ENCODE results near the gene LAPTM5. TPM values are rescaled to one million over a fixed set of nuclear protein-coding genes. Genes with fewer than 3 reads are reported as not detected.

Gene LAPTM5
- total RNA-seq, 2 donors from 2014 or later, result 563 to 601 TPM

DNA sequence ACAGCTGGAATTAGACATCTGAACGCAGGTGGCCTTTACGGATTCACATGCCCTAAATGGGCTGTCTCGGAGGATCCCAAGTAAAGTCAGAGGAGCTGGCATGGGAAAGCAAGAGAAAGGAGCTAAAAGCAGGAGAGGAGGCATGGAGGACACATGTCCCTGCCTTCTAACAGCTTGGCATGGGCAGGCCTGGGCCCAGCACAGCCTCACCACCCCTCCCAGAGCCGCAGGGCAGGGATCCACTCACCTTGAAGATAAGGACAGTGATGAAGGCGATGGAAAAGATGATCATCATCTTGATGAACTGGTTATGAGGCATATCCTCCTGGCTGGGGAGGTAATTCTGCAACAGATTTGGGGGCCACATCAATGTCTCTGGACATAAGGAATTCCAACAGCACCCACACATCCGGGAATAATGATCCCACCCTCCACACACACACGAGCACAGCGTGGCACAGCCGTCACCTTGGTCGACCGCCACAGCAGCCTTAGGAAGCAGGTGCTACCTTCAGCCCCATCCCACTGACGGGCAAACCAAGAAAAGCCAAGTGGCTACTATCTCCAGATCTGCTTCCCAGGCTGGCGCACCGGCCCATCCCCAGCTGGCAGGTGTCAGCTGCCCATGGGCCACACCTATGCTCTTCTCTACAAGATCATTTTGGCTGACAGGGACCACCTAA is 20.1 kb downstream of the LAPTM5 start:
- Mint-ChIP-seq H3K27ac (peak overlapping the region; percentile 83), H3K4me3 (peak overlapping the region; percentile 12), H3K36me3 (ENCODE audit: low read depth) (peaks cover 21% of the 10 kb centered on the region), H3K27me3 (no peaks in the 10 kb centered on the region), H3K4me1 (peaks cover 45% of the 10 kb centered on the region)
- no peaks in the 10 kb centered on the region for H3K9me3 ChIP-seq (ENCODE audit: control insufficient read depth, low read length, poor library complexity, severe bottlenecking)
- DNase-seq (no peak), ATAC-seq (no peak)

- no peaks in the 10 kb centered on the region for H3K9me3 ChIP-seq (ENCODE audit: control insufficient read depth, low read length, poor library complexity, severe bottlenecking)
- DNase-seq, result no peak
- Mint-ChIP-seq H3K4me1 (peaks cover 36% of the 10 kb centered on the region), H3K4me3 (no peak overlapping the region), H3K27me3 (no peaks in the 10 kb centered on the region), H3K27ac (peak overlapping the region; percentile 83), H3K36me3 (ENCODE audit: low read depth) (peaks cover 12% of the 10 kb centered on the region)
- ATAC-seq, result no peak
Observed at GRCh38 chr1:30735668-30736498, 21.7 kb downstream of the LAPTM5 start.

DNA sequence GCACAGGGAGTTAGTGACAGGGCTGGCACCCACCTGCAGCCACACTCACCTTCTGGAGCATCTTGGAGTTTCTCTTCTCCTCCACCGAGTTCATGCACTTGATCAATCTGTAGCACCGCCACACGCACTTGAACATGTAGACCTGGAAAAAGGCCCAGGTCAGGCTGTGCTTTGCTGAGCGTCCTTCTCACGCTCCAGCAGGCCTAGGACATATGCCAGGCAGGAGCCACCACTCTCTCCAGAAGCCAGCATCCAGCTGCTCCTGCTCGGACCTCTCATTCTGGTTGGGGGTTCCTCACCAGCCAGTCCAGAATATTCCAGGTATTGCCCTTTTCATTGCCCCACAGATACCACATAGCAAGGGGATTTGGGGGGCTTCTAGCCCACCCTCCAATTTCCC is 22.4 kb downstream of the LAPTM5 start:
- ATAC-seq (no peak), DNase-seq (no peak)
- no peaks in the 10 kb centered on the region for H3K9me3 ChIP-seq (ENCODE audit: control insufficient read depth, low read length, poor library complexity, severe bottlenecking)
- Mint-ChIP-seq H3K4me3 (no peak overlapping the region), H3K27ac (peak overlapping the region; percentile 83), H3K27me3 (no peaks in the 10 kb centered on the region), H3K36me3 (ENCODE audit: low read depth) (peaks cover 11% of the 10 kb centered on the region), H3K4me1 (peaks cover 30% of the 10 kb centered on the region)

GRCh38 chr1:30734580-30734979 is 23.0 kb downstream of the LAPTM5 start:
- Mint-ChIP-seq H3K27ac (peak overlapping the region; percentile 83), H3K4me1 (peaks cover 29% of the 10 kb centered on the region), H3K4me3 (no peak overlapping the region), H3K36me3 (ENCODE audit: low read depth) (peaks cover 11% of the 10 kb centered on the region), H3K27me3 (no peaks in the 10 kb centered on the region)
- ATAC-seq (no peak), DNase-seq (no peak)
- no peaks in the 10 kb centered on the region for H3K9me3 ChIP-seq (ENCODE audit: control insufficient read depth, low read length, poor library complexity, severe bottlenecking)

GRCh38 chr1:30734106-30734505 is 23.5 kb downstream of the LAPTM5 start:
- H3K27me3 Mint-ChIP-seq, result no peaks in the 10 kb centered on the region
- no peak for DNase-seq
- H3K4me1 Mint-ChIP-seq, result peaks cover 28% of the 10 kb centered on the region
- H3K9me3 ChIP-seq (ENCODE audit: control insufficient read depth, low read length, poor library complexity, severe bottlenecking), result no peaks in the 10 kb centered on the region
- ATAC-seq, result no peak
- peak overlapping the region; percentile 83 for H3K27ac Mint-ChIP-seq
- H3K36me3 Mint-ChIP-seq (ENCODE audit: low read depth), result peaks cover 11% of the 10 kb centered on the region
- no peak overlapping the region for H3K4me3 Mint-ChIP-seq

- H3K9me3 ChIP-seq (ENCODE audit: control insufficient read depth, low read length, poor library complexity, severe bottlenecking), result no peaks in the 10 kb centered on the region
- H3K36me3 Mint-ChIP-seq (ENCODE audit: low read depth), result peaks cover 6% of the 10 kb centered on the region
- H3K27me3 Mint-ChIP-seq, result no peaks in the 10 kb centered on the region
- H3K4me3 Mint-ChIP-seq, result no peak overlapping the region
- ATAC-seq, result no peak
- DNase-seq, result no peak
- no peak overlapping the region for H3K27ac Mint-ChIP-seq
- H3K4me1 Mint-ChIP-seq, result peaks cover 28% of the 10 kb centered on the region
Observed at GRCh38 chr1:30733493-30733892, 24.1 kb downstream of the LAPTM5 start.

DNA sequence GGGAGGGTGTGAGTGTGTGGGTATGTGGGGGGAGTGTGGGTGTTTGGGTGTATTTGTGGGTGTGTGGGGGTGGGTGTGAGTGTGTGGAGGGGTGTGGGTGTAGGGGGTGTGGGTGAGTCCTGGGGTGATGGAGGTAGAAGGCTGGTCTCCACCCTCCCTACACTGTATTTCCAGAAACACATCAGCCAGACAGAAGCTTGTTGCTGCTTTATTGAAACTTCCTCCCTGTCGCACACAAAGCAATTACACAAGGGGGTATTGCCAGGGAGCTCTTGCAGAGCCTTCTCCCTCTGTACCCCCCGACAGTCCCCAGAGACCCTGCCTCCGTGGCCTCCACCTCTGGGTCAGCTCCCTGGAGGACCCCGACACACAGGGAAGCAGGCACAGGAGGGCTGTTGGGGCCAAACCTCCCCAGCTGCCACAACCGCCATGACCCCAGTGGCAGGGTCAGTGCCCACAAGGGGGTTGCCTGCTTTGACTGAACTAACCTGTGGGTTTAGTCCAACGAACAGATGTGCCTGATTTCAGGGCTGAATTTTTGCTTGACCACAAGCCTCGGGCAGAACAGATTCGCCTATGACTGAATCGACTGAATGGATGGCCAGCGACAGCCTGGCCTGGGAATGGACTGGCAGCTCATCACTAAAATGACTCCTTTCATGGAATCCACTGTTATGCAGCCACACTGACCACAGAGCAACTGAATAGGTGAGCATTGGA is 25.1 kb downstream of the LAPTM5 start:
- peaks cover 4% of the 10 kb centered on the region for H3K36me3 Mint-ChIP-seq (ENCODE audit: low read depth)
- peak; percentile 64 for ATAC-seq
- H3K4me3 Mint-ChIP-seq, result peak overlapping the region; percentile 39
- no peaks in the 10 kb centered on the region for H3K9me3 ChIP-seq (ENCODE audit: control insufficient read depth, low read length, poor library complexity, severe bottlenecking)
- H3K4me1 Mint-ChIP-seq, result peaks cover 28% of the 10 kb centered on the region
- no peaks in the 10 kb centered on the region for H3K27me3 Mint-ChIP-seq
- DNase-seq, result no peak
- peak overlapping the region; percentile 80 for H3K27ac Mint-ChIP-seq

DNA sequence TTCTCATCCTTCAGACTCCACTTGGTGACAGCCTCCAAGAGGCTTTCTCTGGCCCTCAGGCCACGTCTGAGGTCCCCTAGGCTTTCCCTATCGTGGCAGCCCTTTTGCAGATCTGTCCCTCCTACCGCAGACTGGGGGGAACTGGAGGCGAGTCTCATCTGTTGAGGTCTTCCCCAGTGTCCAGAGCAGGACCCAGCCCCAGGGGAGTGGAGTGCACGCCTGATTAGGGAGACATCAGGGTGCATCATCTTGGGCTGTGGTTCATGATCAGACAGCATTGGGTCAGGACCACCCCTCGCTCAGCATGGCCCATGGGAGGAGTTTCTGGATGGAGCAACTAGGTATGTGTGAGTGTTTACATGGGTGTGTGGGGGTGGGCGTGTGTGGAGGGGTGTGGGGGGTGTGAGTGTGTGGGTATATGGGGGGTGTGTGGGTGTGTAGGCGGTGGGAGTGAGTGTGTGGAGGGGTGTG is 25.7 kb downstream of the LAPTM5 start:
- H3K27me3 Mint-ChIP-seq, result no peaks in the 10 kb centered on the region
- peaks cover 28% of the 10 kb centered on the region for H3K4me1 Mint-ChIP-seq
- H3K36me3 Mint-ChIP-seq (ENCODE audit: low read depth), result peaks cover 4% of the 10 kb centered on the region
- ATAC-seq (no peak), DNase-seq (no peak)
- H3K9me3 ChIP-seq (ENCODE audit: control insufficient read depth, low read length, poor library complexity, severe bottlenecking), result no peaks in the 10 kb centered on the region
- no peak overlapping the region for H3K4me3 Mint-ChIP-seq
- peak overlapping the region; percentile 80 for H3K27ac Mint-ChIP-seq

DNA sequence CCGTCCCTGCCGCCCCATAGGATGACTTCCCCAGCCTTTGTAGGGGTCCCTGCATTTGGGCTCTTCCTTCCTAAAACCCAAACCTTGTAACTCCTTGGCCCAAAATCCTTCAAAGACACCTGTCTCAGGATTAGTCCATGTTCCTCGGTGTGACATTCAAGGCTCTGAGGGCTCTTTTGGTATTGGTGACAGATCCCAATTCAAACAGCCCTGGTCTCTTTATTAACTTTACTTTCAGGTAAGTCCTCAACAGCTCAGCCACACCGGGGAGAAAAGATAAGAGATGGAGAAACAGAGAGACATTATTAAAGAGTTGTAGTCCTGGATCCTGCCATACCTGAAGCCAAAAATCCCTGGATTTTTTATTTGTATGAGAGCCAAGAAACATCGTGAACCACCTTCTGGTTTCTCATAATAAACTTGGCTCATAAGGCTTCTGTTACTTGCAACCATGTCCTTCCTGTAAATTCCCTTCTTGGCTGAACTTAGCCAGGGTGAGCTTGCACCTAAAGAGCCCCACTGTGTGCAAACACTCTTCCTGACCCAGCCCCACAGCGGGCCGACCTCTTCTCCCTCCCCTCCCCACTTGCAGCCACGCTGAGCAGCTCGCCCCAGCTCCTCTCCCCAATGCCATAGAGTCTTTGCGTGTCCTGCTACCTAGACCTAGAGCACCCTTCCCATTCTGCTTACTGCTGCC is 26.3 kb downstream of the LAPTM5 start:
- Mint-ChIP-seq H3K27ac (peak overlapping the region; percentile 80), H3K27me3 (no peaks in the 10 kb centered on the region), H3K4me3 (peak overlapping the region; percentile 43), H3K4me1 (peaks cover 28% of the 10 kb centered on the region), H3K36me3 (ENCODE audit: low read depth) (peaks cover 4% of the 10 kb centered on the region)
- no peak for DNase-seq
- H3K9me3 ChIP-seq (ENCODE audit: control insufficient read depth, low read length, poor library complexity, severe bottlenecking), result no peaks in the 10 kb centered on the region
- no peak for ATAC-seq

DNA sequence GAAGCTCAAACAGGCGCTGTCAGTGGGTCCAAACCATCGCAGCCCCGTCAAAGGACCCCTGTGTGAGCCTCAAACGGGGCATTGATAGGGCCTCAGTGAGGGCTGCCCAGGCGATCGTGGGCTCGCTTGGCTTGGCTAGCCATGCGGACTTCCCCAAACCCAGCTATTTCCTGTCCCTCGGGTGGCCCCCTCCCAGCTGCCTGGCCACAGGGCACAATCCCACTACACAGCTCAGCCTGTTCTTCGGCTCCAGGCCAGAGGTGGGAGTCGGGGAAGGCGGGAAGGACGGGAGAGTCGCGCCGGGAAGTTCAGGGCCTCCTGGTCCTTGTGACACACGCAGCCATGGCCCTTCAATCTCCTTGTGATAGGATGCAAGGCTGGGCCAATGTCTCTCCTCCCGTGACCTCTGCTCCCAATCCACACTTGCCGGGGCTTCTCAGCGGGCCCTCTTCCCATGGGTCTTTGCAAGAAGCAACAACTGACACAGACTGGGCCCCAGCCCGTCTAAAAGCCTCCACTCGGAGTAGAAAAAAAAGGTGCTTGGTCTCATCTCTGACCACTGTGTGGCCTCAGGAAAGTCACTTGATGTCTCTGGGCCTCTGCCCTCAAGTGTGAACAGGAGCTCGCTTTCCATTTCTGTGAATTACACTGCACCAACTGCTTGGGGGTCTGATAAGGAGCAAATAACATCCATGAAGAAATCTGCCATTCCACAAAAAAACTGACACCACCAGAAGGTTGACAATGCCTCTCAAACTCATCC is 27.0 kb downstream of the LAPTM5 start:
- H3K27me3 Mint-ChIP-seq, result no peaks in the 10 kb centered on the region
- ATAC-seq (no peak), DNase-seq (no peak)
- peak overlapping the region; percentile 80 for H3K27ac Mint-ChIP-seq
- H3K4me3 Mint-ChIP-seq, result no peak overlapping the region
- peaks cover under 1% of the 10 kb centered on the region for H3K36me3 Mint-ChIP-seq (ENCODE audit: low read depth)
- H3K9me3 ChIP-seq (ENCODE audit: control insufficient read depth, low read length, poor library complexity, severe bottlenecking), result no peaks in the 10 kb centered on the region
- H3K4me1 Mint-ChIP-seq, result peaks cover 24% of the 10 kb centered on the region

DNA sequence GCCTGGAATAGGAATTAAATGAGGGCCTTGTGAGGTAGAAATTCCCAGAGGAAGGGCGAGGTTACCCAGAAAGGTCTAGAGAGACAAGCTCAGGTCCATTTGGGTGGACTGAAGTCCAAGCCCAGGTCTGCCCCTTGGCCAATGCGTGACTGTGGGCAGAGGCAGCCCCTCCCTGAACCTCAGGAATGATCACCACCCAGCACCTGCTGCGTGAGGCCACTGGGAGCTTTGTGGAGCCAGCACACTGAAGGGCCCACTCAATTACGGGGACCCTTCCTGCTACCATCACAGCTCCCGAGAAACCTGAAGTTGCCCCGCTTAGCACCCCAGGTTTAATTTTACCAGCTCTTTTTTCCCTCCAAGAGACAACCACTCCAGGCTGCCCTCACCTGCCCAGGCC is 27.7 kb downstream of the LAPTM5 start:
- no peaks in the 10 kb centered on the region for H3K9me3 ChIP-seq (ENCODE audit: control insufficient read depth, low read length, poor library complexity, severe bottlenecking)
- H3K27me3 Mint-ChIP-seq, result no peaks in the 10 kb centered on the region
- no peak overlapping the region for H3K4me3 Mint-ChIP-seq
- peaks cover 24% of the 10 kb centered on the region for H3K4me1 Mint-ChIP-seq
- ATAC-seq, result no peak
- DNase-seq, result no peak
- peak overlapping the region; percentile 80 for H3K27ac Mint-ChIP-seq
- H3K36me3 Mint-ChIP-seq (ENCODE audit: low read depth), result no peaks in the 10 kb centered on the region

Data from T-helper 17 cell (primary cell).